Measurements from ENCODE around the gene USP33.
"Not testable (repeated sequence)": the region's sequence is repeated elsewhere in the genome, so short reads cannot be mapped to it uniquely, and the experiment has no call there.

USP33 gene

DNA sequence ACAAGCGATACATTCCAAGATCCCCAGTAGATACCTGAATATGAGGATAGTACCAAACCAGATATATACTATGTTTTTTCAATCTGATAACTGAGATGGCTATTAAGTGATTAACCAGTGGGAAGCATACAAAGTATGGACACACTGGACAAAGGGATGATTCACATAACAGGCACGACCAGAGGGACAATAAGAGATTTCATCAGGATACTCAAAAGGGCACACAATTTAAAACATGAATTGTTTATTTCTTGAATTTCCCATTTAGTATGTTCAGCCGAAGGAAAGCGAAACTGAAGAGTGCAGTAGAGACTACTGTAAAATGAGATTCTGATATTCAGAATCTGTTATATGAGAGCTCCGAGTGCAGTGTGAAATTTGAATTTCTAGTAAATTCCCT, 87.8 kb downstream of the USP33 start:
- DNase-seq (ENCODE audit: low spot score) = no peak

DNA sequence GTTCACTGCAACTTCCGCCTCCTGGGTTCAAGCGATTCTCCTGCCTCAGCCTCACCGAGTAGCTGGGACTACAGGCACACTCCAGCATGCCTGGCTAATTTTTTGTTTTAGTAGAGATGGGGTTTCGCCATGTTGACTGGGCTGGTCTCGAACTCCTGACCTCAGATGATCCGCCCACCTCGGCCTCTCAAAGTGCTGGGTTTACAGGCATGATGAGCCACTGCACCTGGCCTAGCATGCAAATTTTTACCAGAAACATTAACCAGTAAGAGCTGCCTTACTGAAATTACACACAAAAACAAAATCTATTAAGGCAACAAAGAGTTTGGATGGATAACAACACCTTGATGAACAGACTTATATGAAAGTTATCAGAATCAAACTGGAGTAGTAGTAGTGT, 89.3 kb downstream of the USP33 start:
- DNase-seq (ENCODE audit: low spot score) = no peak

DNA sequence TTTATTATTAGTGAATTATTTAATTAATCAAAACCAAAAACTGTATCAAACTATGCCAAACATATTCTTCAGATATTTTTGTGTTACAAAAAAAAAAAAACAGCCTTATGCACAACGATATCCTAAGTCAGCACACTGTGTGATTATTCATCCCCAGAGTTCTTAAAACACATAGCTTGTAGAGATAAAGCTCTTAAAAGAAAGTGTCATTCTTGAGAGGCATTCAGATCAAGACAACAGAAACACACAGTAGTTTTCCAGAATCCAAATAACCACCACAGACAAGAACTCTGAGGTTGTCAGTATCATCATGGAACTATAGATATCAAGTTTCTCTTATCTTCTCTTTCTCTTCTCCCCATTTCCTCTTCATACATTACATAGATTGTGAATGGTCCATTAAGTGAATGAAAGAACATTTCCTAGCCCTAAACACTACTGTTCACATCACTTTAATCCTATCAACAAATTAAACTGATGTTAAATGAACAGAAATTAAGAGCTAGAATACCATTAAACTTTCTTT, 90.7 kb downstream of the USP33 start:
- DNase-seq (ENCODE audit: low spot score) = no peak

GRCh38 chr1:77664939-77665516, 94.6 kb downstream of the USP33 start:
- no peak for DNase-seq (ENCODE audit: low spot score)

GRCh38 chr1:77661696-77662095, 98.0 kb downstream of the USP33 start:
- no peak for DNase-seq (ENCODE audit: low spot score)

DNA sequence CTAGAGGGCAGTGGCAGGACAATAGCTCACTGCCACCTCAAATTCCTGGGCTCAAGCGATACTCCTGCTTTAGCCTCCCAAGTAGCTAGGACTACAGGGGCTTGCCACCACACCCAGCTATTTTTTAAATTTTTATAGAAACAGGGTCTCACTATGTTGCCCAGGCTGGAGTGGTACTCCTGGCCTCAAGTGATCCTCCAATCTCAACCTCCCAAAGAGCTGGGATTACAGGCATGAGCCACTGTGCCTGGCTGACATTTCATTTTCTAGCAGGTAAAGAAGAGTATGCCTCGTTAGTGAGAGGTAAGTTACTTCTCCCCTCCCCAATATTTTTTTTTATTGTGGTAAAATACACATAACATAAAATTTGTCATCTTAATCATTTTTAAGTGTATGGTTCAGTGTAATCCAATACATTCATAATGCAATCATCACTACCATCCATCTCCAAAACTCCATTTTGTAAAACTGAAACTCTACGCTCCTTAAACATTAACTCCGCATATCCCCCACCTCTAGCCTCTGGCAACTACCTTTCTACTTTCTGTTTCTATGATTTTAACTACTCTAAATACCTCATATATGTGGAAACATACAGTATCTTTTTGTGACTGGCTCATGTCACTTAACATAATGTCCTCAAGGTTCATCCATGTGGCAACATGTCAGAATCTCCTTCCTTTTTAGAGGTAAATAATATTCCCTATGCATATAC, 99.6 kb downstream of the USP33 start:
- DNase-seq (ENCODE audit: low spot score) = no peak

DNA sequence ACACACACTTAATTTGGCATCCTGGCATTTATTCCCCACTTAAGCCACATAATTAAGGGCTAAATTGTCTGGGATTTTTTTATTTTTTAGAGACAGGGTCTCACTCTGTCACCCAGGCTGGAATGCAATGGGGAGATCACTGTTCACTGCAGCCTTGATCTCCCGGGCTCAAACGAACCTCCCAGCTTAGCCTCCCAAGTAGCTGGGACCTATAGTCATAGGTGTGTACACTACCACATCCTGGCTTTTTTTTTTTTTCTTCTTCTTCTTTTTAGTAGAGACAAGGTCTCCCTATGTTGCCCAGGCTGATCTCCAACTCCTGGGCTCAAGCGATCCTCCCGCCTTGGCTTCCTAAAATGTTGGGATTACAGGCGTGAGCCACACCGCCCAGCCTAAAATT, 101.4 kb downstream of the USP33 start:
- DNase-seq (ENCODE audit: low spot score) = no peak

GRCh38 chr1:77655431-77655974, 104.1 kb downstream of the USP33 start:
- DNase-seq (ENCODE audit: low spot score) = no peak

DNA sequence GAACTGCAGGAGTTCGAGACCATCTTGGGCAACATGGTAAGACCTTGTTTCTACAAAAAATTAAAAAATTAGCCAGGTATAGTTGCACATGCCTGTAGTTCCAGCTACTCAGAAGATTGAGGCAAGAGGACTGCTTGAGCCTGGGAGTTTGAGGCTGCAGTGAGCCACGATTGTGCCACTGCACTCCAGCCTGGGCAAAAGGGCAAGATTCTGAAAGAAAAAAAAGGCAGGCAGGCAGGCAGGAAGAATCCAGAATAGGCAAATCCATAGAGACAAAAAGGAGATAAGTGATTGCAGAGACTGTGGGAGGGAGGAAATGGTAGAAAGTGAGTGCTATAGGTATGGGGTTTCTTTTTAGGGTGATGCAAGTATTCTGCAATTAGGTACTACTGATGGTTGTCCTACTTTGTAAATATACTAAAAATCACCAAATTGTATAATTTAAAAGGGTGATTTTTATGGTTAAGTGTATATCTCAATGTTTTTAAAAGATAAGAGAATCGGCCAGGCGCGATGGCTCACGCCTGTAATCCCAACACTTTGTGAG, 106.6 kb downstream of the USP33 start:
- DNase-seq (ENCODE audit: low spot score) = no peak

DNA sequence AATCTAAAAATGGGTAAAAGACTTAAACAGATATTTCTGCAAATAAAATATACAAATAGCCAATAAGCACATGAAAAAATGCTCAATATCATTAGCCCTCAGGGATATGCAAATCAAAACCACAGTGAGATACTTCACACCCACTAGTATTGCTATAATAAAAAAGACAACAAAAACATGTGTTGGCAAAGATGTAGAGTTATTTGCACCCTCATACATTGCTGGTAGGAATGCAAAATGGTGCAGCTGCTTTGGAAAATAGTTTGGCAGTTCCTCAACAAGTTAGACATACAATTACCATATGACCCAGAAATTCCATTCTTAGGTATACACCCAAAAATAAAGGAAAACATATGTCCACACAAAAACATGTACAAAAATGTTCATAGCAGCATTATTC, 107.4 kb downstream of the USP33 start:
- no peak for DNase-seq (ENCODE audit: low spot score)

DNA sequence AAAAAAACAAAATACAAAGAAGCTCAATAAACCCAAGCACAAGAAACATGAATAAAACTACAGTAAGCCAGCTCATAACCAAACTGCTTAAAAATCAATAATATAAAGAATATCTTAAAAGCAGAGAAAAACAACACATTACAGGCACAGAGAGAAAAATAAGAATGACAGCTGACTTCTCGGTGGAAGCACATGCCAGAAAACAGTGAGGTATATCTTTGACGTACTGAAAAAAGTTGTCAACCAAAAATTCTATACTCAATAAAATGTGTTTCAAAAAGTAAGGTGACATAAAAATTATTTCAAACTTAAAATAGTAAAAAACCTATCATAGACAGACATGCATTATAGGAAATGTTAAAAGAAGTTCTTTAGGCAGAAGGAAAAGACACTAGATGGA, 110.5 kb downstream of the USP33 start:
- no peak for DNase-seq (ENCODE audit: low spot score)

- DNase-seq (ENCODE audit: low spot score) = not testable (repeated sequence)
These were observed 113.4 kb downstream of the USP33 start for GRCh38 chr1:77646224-77646623.
